Activated naive CD4-positive, alpha-beta T cell treated with anti-CD3 and anti-CD28 coated beads, Interleukin-2, amount 50 U/mL, for 16 hours (primary cell): Measurements from ENCODE around the gene ADH6.
"Not testable (repeated sequence)": the region's sequence is repeated elsewhere in the genome, so short reads cannot be mapped to it uniquely, and the experiment has no call there.

Experiments
- DNase-seq: peaks from one replicate; pipeline ENCODE4 v3.0.0-alpha.2; 2020

Gene ADH6

GRCh38 chr4:99219072-99219471 is at the start of gene ADH6:
TSS of gene ADH6 (minus strand) at chr4:99219246. CDS start at chr4:99219152, 94 bp downstream.
- no peak for DNase-seq

GRCh38 chr4:99264927-99265326 is 45.9 kb upstream of the ADH6 start:
- DNase-seq, result no peak

- DNase-seq, result no peak
Measured at GRCh38 chr4:99252746-99253145, 33.7 kb upstream of the ADH6 start.

GRCh38 chr4:99248714-99249113 is 29.7 kb upstream of the ADH6 start:
- DNase-seq, result no peak

- DNase-seq, result no peak
Measured at GRCh38 chr4:99235955-99236354, 16.9 kb upstream of the ADH6 start.

- no peak for DNase-seq
Measured at GRCh38 chr4:99234331-99235010, 15.4 kb upstream of the ADH6 start.

GRCh38 chr4:99233397-99233796 is 14.4 kb upstream of the ADH6 start:
- not testable (repeated sequence) for DNase-seq

- not testable (repeated sequence) for DNase-seq
Measured at GRCh38 chr4:99228706-99229105, 9.7 kb upstream of the ADH6 start.

GRCh38 chr4:99227646-99228045 is 8.6 kb upstream of the ADH6 start:
- not testable (repeated sequence) for DNase-seq

- no peak for DNase-seq
Measured at GRCh38 chr4:99221980-99222379, 2.9 kb upstream of the ADH6 start.

- DNase-seq, result no peak
Measured at GRCh38 chr4:99219479-99219878, 433 bp upstream of the ADH6 start.

- DNase-seq, result no peak
Measured at GRCh38 chr4:99215521-99215920, 3.5 kb downstream of the ADH6 start.

- DNase-seq, result no peak
Measured at GRCh38 chr4:99210789-99211188, 8.3 kb downstream of the ADH6 start.

GRCh38 chr4:99209671-99210070 is 9.4 kb downstream of the ADH6 start:
- DNase-seq, result no peak

GRCh38 chr4:99208719-99209075 is 10.3 kb downstream of the ADH6 start:
- DNase-seq, result no peak

- DNase-seq, result no peak
Measured at GRCh38 chr4:99207911-99208718, 10.9 kb downstream of the ADH6 start.

GRCh38 chr4:99207069-99207743 is 11.8 kb downstream of the ADH6 start:
- no peak for DNase-seq

GRCh38 chr4:99205153-99205979 is 13.7 kb downstream of the ADH6 start:
- DNase-seq, result no peak

GRCh38 chr4:99202536-99202935 is 16.5 kb downstream of the ADH6 start:
- no peak for DNase-seq

- DNase-seq, result no peak
Measured at GRCh38 chr4:99202094-99202493, 17.0 kb downstream of the ADH6 start.

GRCh38 chr4:99201690-99202089 is 17.4 kb downstream of the ADH6 start:
- no peak for DNase-seq

GRCh38 chr4:99200138-99200537 is 18.9 kb downstream of the ADH6 start:
- no peak for DNase-seq

GRCh38 chr4:99190336-99190735 is 28.7 kb downstream of the ADH6 start:
- no peak for DNase-seq
